Endothelial cell of umbilical vein (primary cell): ENCODE results near the gene C17orf58.
"Not testable (repeated sequence)": the region's sequence is repeated elsewhere in the genome, so short reads cannot be mapped to it uniquely, and the experiment has no call there.

Source experiments
- CTCF ChIP-seq, 2 donors: IDR thresholded peaks; 1 replicate in 1 of 2; 2 replicates in 1 of 2; pipeline ENCODE4 v1.5.1; 2011; ENCODE audit warnings: low read length in 2 of 2, mild to moderate bottlenecking in 2 of 2, moderate library complexity in 2 of 2, control low read depth in 1 of 2, inconsistent platforms in 1 of 2, low read depth in 1 of 2; ENCODE audit not compliant: insufficient read depth in 1 of 2; ENCODE audit errors: extremely low read depth in 1 of 2
- EZH2 ChIP-seq: IDR thresholded peaks from 2 replicates; pipeline ENCODE4 v1.6.1; 2012; ENCODE audit warnings: borderline replicate concordance, low read depth, mild to moderate bottlenecking, moderate library complexity, low read length, inconsistent platforms; ENCODE audit not compliant: severe bottlenecking
- FOS ChIP-seq: IDR thresholded peaks from 2 replicates; pipeline ENCODE4 v1.6.1; 2011; ENCODE audit warnings: mild to moderate bottlenecking, low read length, moderate library complexity, borderline replicate concordance; ENCODE audit not compliant: insufficient read depth
- GATA2 ChIP-seq: IDR thresholded peaks from 2 replicates; pipeline ENCODE4 v1.7.0; 2011; ENCODE audit warnings: low read depth, mild to moderate bottlenecking, moderate library complexity, mixed read lengths, low read length; ENCODE audit not compliant: insufficient read length, insufficient read depth
- JUN ChIP-seq: IDR thresholded peaks from 2 replicates; pipeline ENCODE4 v1.6.1; 2011; ENCODE audit warnings: borderline replicate concordance, low read depth; ENCODE audit not compliant: insufficient read length, insufficient read depth
- MAX ChIP-seq: IDR thresholded peaks from 2 replicates; pipeline ENCODE4 v1.6.1; 2011; ENCODE audit not compliant: insufficient read depth, insufficient read length
- MYC ChIP-seq: IDR thresholded peaks from one replicate; pipeline ENCODE4 v1.6.1; 2011; ENCODE audit warnings: mild to moderate bottlenecking, low read depth, low read length
- POLR2A ChIP-seq: IDR thresholded peaks from 2 replicates; pipeline ENCODE4 v1.6.1; 2012; ENCODE audit warnings: low read depth, mild to moderate bottlenecking, control low read depth, low read length
- POLR2AphosphoS5 ChIP-seq: IDR thresholded peaks from 2 replicates; pipeline ENCODE4 v1.6.1; 2012; ENCODE audit warnings: low read depth, mild to moderate bottlenecking, control low read depth, low read length, moderate library complexity; ENCODE audit not compliant: insufficient read depth

GRCh38 chr17:67962156-67962555, 34.1 kb downstream of the C17orf58 start:
- TF ChIP-seq CTCF (IDR thresholded peaks at IDR 0.05; ENCODE audit: extremely low read depth in 1 of 2, insufficient read depth in 1 of 2, low read depth in 1 of 2, low read length in 2 of 2); JUN; POLR2A; EZH2; POLR2AphosphoS5; FOS; MYC; MAX; GATA2: not testable (repeated sequence)
